ENCODE data around the gene PEX11B.

The PEX11B gene

GRCh38 chr1:145868232-145868631 is 50.3 kb downstream of the PEX11B start:
- no peak for DNase-seq

GRCh38 chr1:145863282-145864018 is 55.1 kb downstream of the PEX11B start:
- DNase-seq: no peak

Data from activated CD4-positive, alpha-beta T cell treated with anti-CD3 and anti-CD28 coated beads, Interleukin-2, Interleukin-6, amounts not matched to agents 100 ng/mL and 50 ng/mL, durations not matched to agents 16 hours and 8 hours (primary cell).